OCI-LY7 (cell line): ENCODE measurements around the gene HS6ST3. TPM values are rescaled to one million over a fixed set of nuclear protein-coding genes. Genes with fewer than 3 reads are reported as not detected.

Experiments used
- BruUV-seq: library from RNA; stranded (reverse); fragments of 400-500 nt; replicated peaks from 2 replicates; lab custom pipeline; 2021; lab: Mats Ljungman, UMichigan
- CTCF ChIA-PET: fragments of 300-600 bp; sonication (Branson Sonifier 250); formaldehyde crosslinking; loops from one replicate; lab custom pipeline; 2022; ENCODE audit warnings: antibody characterized with exemption; ENCODE audit not compliant: unreplicated experiment; lab: Charles Lee
- POLR2A ChIA-PET: fragments of 300-600 bp; sonication (Branson Sonifier 250); formaldehyde crosslinking; loops from one replicate; lab custom pipeline; 2022; ENCODE audit warnings: antibody characterized with exemption; lab: Charles Lee
- DNase-seq: peaks from one replicate; pipeline ENCODE4 v3.0.0-alpha.2; 2015; ENCODE audit warnings: low spot score
- H2AFZ ChIP-seq: fragments of 200-600 bp; sonication (generic), shearing (Covaris generic); 2 replicates; pipeline ENCODE4 v1.6.1; 2014; ENCODE audit warnings: mild to moderate bottlenecking, antibody characterized with exemption, low read length, moderate library complexity
- H3K27ac ChIP-seq: fragments of 200-600 bp; sonication (generic); 2 replicates; pipeline ENCODE4 v1.5.1; 2014; ENCODE audit warnings: mixed run types, low read depth, mild to moderate bottlenecking, moderate library complexity, low read length, inconsistent platforms; ENCODE audit not compliant: poor library complexity, severe bottlenecking
- H3K36me3 ChIP-seq: fragments of 200-600 bp; sonication (generic); 2 replicates; pipeline ENCODE4 v1.6.1; 2014; ENCODE audit warnings: mild to moderate bottlenecking, antibody characterized with exemption, low read length, moderate library complexity, mixed read lengths; ENCODE audit not compliant: insufficient read depth
- H3K4me1 ChIP-seq: fragments of 200-600 bp; sonication (generic); 2 replicates; pipeline ENCODE4 v1.5.1; 2014; ENCODE audit warnings: mild to moderate bottlenecking, low read length; ENCODE audit not compliant: insufficient read depth, poor library complexity, severe bottlenecking
- H3K4me2 ChIP-seq: fragments of 200-600 bp; sonication (generic); 2 replicates; pipeline ENCODE4 v1.6.1; 2014; ENCODE audit warnings: mild to moderate bottlenecking, low read length
- H3K4me3 ChIP-seq: fragments of 200-600 bp; sonication (generic); 2 replicates; pipeline ENCODE4 v1.5.1; 2014; ENCODE audit warnings: mild to moderate bottlenecking, low read depth, low read length; ENCODE audit not compliant: poor library complexity, severe bottlenecking
- H3K79me2 ChIP-seq: fragments of 200-600 bp; sonication (generic); 2 replicates; pipeline ENCODE4 v1.6.1; 2016; ENCODE audit warnings: low read depth, mild to moderate bottlenecking, low read length, moderate library complexity, mixed read lengths; ENCODE audit not compliant: insufficient read depth
- H3K9me2 ChIP-seq: fragments of 200-600 bp; sonication (generic); 2 replicates; pipeline ENCODE4 v1.6.1; 2016; ENCODE audit warnings: mild to moderate bottlenecking, low read length, mixed read lengths; ENCODE audit not compliant: insufficient read depth
- H3K9me3 ChIP-seq: fragments of 200-600 bp; sonication (generic); 2 replicates; pipeline ENCODE4 v1.6.1; 2014; ENCODE audit warnings: mild to moderate bottlenecking, mixed run types, low read length, mixed read lengths
- H4K20me1 ChIP-seq: fragments of 200-600 bp; sonication (generic); 2 replicates; pipeline ENCODE4 v1.6.1; 2014; ENCODE audit warnings: mild to moderate bottlenecking, antibody characterized with exemption, low read length, moderate library complexity, mixed read lengths; ENCODE audit not compliant: insufficient read depth
- CTCF ChIP-seq: fragments of 200-600 bp; sonication (generic); conservative IDR thresholded peaks from 2 replicates; pipeline ENCODE4 v1.5.1; 2014; ENCODE audit warnings: mild to moderate bottlenecking, antibody characterized with exemption, low read length, moderate library complexity, mixed read lengths
- EZH2phosphoT487 ChIP-seq: fragments of 200-600 bp; sonication (generic); IDR thresholded peaks from 2 replicates; pipeline ENCODE4 v1.6.1; 2018; ENCODE audit warnings: low read depth, borderline replicate concordance, mild to moderate bottlenecking, mixed run types, antibody characterized with exemption, low read length, moderate library complexity, mixed read lengths
- intact Hi-C: fragments of 100-400 bp; cut with micrococcal nuclease; formaldehyde crosslinking; loops from one replicate; pipeline ENCODE4 v1.10.0; 2022; ENCODE audit not compliant: unreplicated experiment
- total RNA-seq, 2 experiments: library from RNA; depleted of rRNA in 1 of 2; stranded (reverse); fragments of >200 nt in 1 of 2; shearing (Covaris generic) in 1 of 2; gene quantifications; 2 replicates each; pipeline ENCODE4 v1.2.3, GENCODE V29; 2014 to 2022

HS6ST3 gene
- total RNA-seq, 2 experiments from 2014 or later, result not detected

- TF ChIP-seq EZH2phosphoT487 (no peak), CTCF (no peak)
Observed at GRCh38 chr13:96431044-96431581, 341.2 kb downstream of the HS6ST3 start.

GRCh38 chr13:96444676-96445075 is 354.8 kb downstream of the HS6ST3 start:
- no peak overlapping the region for H3K27ac ChIP-seq
- no peaks in the 10 kb centered on the region for H3K4me1 ChIP-seq
- TF ChIP-seq EZH2phosphoT487 (no peak), CTCF (no peak)
- DNase-seq, result no peak
- ChIA-PET POLR2A (no interaction called here), CTCF (no interaction called here)
- BruUV-seq, result no TSS peak
- intact Hi-C loops, result no loop called here
- no peaks in the 10 kb centered on the region for H4K20me1 ChIP-seq
- H3K79me2 ChIP-seq, result no peaks in the 10 kb centered on the region
- H3K9me3 ChIP-seq, result no peaks in the 10 kb centered on the region
- no peak overlapping the region for H2AFZ ChIP-seq
- no peaks in the 10 kb centered on the region for H3K36me3 ChIP-seq
- H3K9me2 ChIP-seq, result no peaks in the 10 kb centered on the region
- no peak overlapping the region for H3K4me2 ChIP-seq
- no peak overlapping the region for H3K4me3 ChIP-seq

More at GRCh38 chr13:96431044-96431581, 341.2 kb downstream of the HS6ST3 start:
- no peaks in the 10 kb centered on the region for H3K36me3 ChIP-seq
- H3K4me1 ChIP-seq, result no peaks in the 10 kb centered on the region
- no peaks in the 10 kb centered on the region for H3K9me2 ChIP-seq
- no peak overlapping the region for H3K4me3 ChIP-seq
- H3K79me2 ChIP-seq, result no peaks in the 10 kb centered on the region
- no peaks in the 10 kb centered on the region for H3K9me3 ChIP-seq
- ChIA-PET POLR2A (no interaction called here), CTCF (no interaction called here)
- H3K27ac ChIP-seq, result no peak overlapping the region
- H4K20me1 ChIP-seq, result no peaks in the 10 kb centered on the region
- H3K4me2 ChIP-seq, result no peak overlapping the region
- intact Hi-C loops, result no loop called here
- no peak overlapping the region for H2AFZ ChIP-seq
- no peak for DNase-seq
- BruUV-seq, result no TSS peak

- DNase-seq, result no peak
- POLR2A ChIA-PET, result no interaction called here
Observed at GRCh38 chr13:96449920-96450319, 360.0 kb downstream of the HS6ST3 start.

More at GRCh38 chr13:96449920-96450319, 360.0 kb downstream of the HS6ST3 start:
- Histone ChIP-seq H3K4me1 (no peaks in the 10 kb centered on the region), H3K4me3 (no peak overlapping the region), H3K79me2 (no peaks in the 10 kb centered on the region), H3K4me2 (no peak overlapping the region), H3K9me2 (no peaks in the 10 kb centered on the region), H3K36me3 (no peaks in the 10 kb centered on the region), H4K20me1 (no peaks in the 10 kb centered on the region), H3K9me3 (no peaks in the 10 kb centered on the region), H3K27ac (no peak overlapping the region), H2AFZ (no peak overlapping the region)
- no peak for TF ChIP-seq CTCF
- no peak for TF ChIP-seq EZH2phosphoT487
- intact Hi-C loops, result no loop called here
- CTCF ChIA-PET, result no interaction called here
- BruUV-seq, result no TSS peak
